ENCODE results near the gene ITPR1.

Gene ITPR1

GRCh38 chr3:4856564-4856963 lies 363.4 kb downstream of the ITPR1 start:
- TF ChIP-seq GABPA (IDR thresholded peaks at IDR 0.05; ENCODE audit: low read depth) (no peak), SPI1 (IDR thresholded peaks at IDR 0.05; ENCODE audit: borderline replicate concordance, low read depth) (no peak), POLR2AphosphoS5 (IDR thresholded peaks at IDR 0.05; ENCODE audit: low read depth) (no peak), REST (IDR thresholded peaks at IDR 0.05; ENCODE audit: insufficient replicate concordance, low read depth) (no peak)
- TF ChIP-seq, protein P1, sequence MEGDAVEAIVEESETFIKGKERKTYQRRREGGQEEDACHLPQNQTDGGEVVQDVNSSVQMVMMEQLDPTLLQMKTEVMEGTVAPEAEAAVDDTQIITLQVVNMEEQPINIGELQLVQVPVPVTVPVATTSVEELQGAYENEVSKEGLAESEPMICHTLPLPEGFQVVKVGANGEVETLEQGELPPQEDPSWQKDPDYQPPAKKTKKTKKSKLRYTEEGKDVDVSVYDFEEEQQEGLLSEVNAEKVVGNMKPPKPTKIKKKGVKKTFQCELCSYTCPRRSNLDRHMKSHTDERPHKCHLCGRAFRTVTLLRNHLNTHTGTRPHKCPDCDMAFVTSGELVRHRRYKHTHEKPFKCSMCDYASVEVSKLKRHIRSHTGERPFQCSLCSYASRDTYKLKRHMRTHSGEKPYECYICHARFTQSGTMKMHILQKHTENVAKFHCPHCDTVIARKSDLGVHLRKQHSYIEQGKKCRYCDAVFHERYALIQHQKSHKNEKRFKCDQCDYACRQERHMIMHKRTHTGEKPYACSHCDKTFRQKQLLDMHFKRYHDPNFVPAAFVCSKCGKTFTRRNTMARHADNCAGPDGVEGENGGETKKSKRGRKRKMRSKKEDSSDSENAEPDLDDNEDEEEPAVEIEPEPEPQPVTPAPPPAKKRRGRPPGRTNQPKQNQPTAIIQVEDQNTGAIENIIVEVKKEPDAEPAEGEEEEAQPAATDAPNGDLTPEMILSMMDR (IDR thresholded peaks at IDR 0.05; ENCODE audit: insufficient read depth, low read length): no peak
- no peak for DNase-seq (ENCODE audit: low read depth in 1 of 2, low spot score in 1 of 2)
- no peak overlapping the region for H3K4me3 ChIP-seq (replicated peaks; ENCODE audit: insufficient read depth, low read length)

GRCh38 chr3:4856986-4857385 lies 363.8 kb downstream of the ITPR1 start:
- Histone ChIP-seq H3K27me3 (ENCODE audit: insufficient read depth, poor library complexity, severe bottlenecking) (no peaks in the 10 kb centered on the region), H3K4me3 (replicated peaks; ENCODE audit: insufficient read depth, low read length) (no peak overlapping the region), H3K27ac (replicated peaks) (no peak overlapping the region)
- no peak for DNase-seq (ENCODE audit: low read depth in 1 of 2, low spot score in 1 of 2)
- TF ChIP-seq REST (IDR thresholded peaks at IDR 0.05; ENCODE audit: insufficient replicate concordance, low read depth): no peak
- TF ChIP-seq GABPA (IDR thresholded peaks at IDR 0.05; ENCODE audit: low read depth): no peak
- TF ChIP-seq SPI1 (IDR thresholded peaks at IDR 0.05; ENCODE audit: borderline replicate concordance, low read depth): no peak
- no peak for TF ChIP-seq POLR2AphosphoS5 (IDR thresholded peaks at IDR 0.05; ENCODE audit: low read depth)
- TF ChIP-seq, protein P1 (IDR thresholded peaks at IDR 0.05; ENCODE audit: insufficient read depth, low read length): no peak

More at GRCh38 chr3:4856564-4856963, 363.4 kb downstream of the ITPR1 start:
- Histone ChIP-seq H3K27me3 (ENCODE audit: insufficient read depth, poor library complexity, severe bottlenecking) (no peaks in the 10 kb centered on the region), H3K27ac (replicated peaks) (no peak overlapping the region)

DNA sequence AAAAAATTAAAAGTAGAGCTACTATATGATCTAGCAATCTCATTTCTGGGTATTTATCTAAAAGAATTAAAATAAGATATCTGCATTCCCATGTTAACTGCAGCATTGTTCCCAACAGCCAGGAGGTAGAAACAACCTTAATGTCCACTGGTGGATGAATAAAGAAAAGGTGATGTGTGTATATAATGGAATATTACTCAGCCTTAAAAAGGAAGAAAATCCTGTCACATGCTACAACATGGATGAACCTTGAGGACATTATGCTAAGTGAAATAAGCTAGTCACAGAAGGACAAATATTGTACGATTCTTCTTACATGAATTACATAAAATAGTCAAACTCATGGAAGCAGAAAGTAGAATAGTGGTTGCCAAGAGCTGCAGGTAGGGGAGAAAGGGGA lies 366.6 kb downstream of the ITPR1 start:
- no peak for DNase-seq (ENCODE audit: low read depth in 1 of 2, low spot score in 1 of 2)
- TF ChIP-seq REST (IDR thresholded peaks at IDR 0.05; ENCODE audit: insufficient replicate concordance, low read depth) (no peak), POLR2AphosphoS5 (IDR thresholded peaks at IDR 0.05; ENCODE audit: low read depth) (no peak), SPI1 (IDR thresholded peaks at IDR 0.05; ENCODE audit: borderline replicate concordance, low read depth) (no peak)
- TF ChIP-seq, protein P1 (IDR thresholded peaks at IDR 0.05; ENCODE audit: insufficient read depth, low read length): no peak
- H3K27me3 ChIP-seq (ENCODE audit: insufficient read depth, poor library complexity, severe bottlenecking): no peaks in the 10 kb centered on the region
- H3K4me3 ChIP-seq (replicated peaks; ENCODE audit: insufficient read depth, low read length): no peak overlapping the region
- no peak overlapping the region for H3K27ac ChIP-seq (replicated peaks)

All from HL-60 (cell line).